Kidney capillary endothelial cell (primary cell): Measurements from ENCODE around the gene CBX8.
"Not testable (repeated sequence)": the region's sequence is repeated elsewhere in the genome, so short reads cannot be mapped to it uniquely, and the experiment has no call there.

ENCODE experiments used
- DNase-seq: peaks from one replicate; pipeline ENCODE4 v3.0.0-alpha.2; 2018; ENCODE audit warnings: low spot score

CBX8 gene

DNA sequence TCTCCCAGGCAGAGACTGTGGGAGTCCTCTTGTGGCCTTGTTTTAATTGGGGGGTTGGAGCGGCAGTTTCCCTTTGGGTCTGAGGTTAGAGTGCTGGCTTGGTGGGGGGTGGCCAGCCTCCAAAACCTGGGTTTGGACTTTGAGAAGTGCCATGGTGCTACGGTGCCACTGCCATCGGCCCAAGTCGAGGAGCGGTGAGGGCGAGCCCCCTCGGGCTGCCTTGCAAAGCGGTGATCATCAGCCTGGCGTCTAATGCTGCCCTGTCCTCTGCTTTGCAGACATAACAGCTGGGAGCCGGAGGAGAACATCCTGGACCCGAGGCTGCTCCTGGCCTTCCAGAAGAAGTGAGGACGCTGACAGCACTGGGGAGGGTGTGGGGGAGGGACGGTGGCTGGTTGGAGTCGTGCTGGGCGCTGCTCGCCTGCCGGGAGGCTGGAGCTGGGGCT lies 17.8 kb downstream of the CBX8 start:
- no peak for DNase-seq

DNA sequence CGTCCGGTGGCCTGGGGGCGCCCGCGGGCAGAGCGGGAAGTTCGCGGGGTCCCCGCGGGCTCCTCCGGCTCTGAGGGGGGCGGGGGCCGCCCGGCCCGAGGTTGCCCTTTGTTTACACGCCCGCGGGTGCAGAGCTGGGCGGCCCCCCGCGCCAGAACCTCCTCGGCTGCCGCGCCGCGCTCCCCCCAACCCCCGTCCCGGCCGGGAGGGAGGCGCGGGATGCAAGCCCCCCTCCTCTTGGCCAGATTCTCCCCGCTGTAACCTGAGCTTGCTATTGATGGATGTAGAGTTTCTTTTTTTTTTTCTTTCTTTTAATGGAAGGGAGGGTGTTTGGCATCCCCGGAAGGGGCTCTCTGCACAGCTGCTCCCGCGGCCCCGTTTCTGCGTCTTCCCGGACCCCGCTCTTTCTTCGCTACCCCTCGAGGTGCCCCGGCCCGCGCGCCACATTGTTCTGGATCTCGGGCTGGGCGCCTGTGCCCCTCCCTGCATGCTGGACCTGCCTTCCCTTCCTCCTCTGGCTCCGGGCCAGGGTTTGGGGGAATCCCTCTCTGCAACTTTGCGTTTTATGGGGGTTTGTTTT lies 18.3 kb downstream of the CBX8 start:
- DNase-seq, result no peak

DNA sequence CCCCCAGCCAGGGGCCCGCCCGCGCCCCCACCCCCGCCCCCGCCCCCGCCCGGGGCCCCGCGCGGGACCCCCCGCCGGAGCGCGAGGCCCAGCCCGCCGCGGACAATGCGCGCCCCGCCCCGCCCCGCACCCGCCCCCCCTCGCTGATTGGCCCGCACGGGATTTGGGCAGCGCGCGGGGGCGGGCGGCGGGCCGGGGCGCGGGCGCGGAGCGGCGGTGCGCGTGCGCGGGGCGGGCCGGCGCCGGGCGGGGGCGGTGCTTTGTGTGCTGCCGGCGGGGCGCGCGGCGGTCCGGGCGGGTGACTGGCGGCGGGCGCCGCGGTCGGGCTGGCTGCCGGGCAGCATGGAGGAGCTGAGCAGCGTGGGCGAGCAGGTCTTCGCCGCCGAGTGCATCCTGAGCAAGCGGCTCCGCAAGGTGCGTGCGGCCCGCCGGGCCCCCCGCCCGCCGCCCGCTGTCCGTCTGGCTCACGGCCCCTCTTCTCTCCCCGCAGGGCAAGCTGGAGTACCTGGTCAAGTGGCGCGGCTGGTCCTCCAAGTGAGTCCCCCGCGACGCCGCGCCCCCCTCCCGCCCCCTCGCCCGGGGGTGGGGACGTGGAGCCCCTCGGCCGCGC lies 18.9 kb downstream of the CBX8 start, which contains the start of gene CBX2:
TSS of gene CBX2 (plus strand) at position 255 of the 610 bp plus-strand sequence. CDS start at position 343, 88 bp downstream.
- peak; percentile 66 for DNase-seq

DNA sequence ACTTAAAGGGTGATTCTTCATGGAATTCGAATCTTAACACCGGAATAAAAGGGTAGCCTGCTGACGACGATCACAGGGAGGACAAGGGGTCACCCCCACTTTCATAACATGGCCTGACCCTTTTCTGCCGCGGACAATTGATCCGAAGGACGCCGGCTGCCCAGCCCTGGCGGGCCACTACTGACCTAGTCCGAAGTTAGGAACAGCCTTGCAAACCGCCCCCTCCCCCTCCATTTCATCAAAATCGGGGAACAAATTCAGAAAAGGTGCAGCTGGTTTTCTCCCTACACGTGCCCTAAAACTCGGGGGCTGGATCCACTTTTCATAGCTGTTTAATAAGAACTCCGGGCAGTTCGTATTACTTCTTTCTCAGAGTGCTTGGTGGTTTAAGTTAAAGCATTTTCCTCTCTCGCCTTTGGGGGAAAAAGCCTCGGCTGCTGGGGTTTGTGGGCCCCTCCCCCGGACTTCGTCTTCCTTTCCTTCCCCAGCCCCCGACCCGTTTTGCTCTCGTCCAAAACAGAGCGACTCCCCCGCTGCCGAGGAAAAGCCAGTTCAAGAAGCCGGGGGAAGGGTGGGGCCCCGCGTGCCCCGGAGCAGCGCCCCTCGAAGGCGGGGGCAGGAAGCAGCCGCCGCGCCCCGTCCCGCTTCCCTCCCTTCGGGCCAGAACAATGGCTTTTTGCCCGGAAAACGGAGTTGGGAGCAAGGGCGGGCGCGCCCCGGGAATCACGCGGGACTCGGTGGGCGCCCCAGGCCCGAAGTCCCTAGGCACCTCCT lies 19.6 kb downstream of the CBX8 start:
- DNase-seq, result peak; percentile 50

DNA sequence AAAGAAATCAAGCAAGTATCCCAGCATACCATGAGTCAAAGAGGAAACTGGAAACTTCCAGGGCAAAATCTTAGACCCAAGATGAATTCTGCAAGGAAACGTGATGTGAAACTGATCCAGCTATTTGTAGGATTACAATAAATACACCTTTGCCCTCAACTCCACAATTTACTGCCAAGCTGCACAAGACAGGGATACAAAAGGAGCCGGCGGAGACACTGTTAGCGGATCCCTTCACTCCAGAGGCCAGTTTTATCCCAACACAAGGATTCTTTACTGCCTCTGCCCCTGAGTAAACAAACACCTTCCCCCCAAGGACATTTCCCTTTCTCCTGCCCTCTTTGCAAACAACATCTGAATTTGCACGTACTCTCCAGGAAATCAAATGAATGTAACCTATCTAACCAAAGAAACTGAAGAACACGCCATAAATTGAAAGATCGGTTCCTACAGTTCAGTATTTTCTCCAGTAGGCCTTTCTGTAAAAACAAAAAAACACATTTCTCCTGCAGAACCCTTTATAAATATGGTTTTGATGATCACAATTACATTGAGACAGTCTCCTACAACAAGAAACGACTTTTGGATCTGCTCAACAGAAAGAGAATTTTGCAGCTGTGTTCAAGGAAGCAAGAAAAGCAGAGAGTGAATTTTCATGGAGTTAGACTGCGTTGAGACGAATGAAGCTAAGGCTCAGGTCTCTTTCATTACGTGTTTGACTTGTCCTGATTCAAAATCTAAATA lies 20.3 kb downstream of the CBX8 start:
- no peak for DNase-seq

DNA sequence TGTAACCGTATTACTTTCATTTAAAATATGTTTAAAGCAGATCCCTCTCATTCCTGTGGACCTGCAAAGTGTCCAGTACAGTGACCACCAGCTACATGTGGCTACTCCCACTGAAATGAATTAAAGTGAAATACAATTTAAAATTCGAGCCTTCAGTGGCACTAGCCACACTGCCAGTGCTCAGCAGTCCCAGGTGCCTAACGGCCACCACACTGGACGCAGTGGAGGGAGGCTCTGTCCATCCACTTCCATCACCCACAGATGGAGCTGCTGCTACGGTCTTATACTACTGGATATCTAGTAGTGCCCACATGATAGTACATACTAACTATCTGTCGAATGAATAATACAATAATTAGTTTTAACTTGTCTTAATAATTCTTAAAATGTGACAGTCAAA lies 21.2 kb downstream of the CBX8 start:
- DNase-seq, result no peak

DNA sequence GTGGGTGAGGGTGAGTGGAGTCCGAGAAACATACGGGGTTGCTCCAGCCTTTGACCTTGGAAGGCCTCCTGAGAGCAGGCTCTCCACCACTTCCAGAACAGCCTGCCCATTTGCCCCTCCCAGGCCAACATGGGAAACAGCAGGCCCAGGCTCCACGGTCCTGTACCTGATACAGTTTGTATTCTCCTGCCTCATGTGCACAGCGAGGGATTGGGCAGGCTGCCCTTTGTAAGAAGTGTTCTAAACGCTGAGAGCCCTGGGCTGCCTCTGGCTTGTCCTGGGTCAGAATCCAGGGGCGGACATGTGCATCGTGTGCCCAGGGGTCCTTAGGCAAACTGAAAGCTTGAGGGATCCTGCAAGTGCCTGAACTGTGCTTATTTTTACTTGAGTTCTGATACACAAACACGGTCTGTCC lies 22.3 kb downstream of the CBX8 start:
- DNase-seq, result no peak

DNA sequence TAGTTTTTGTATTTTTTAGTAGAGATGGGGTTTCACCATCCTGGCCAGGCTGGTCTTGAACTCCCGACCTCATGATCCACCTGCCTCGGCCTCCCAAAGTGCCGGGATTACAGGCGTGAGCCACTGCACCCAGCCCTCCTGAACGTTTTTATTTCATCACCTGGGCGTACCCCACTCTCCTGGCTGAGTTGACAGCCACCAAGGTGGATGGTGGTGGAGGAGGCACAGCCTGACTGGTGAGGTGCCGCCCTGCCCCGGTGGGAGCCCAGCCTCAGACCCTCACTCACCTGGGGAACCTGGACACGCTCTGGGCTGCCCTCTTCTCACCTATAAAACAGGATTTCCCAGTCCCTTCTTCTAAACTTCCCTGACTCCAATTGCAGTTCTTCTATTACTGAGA lies 24.2 kb downstream of the CBX8 start:
- DNase-seq, result not testable (repeated sequence)

DNA sequence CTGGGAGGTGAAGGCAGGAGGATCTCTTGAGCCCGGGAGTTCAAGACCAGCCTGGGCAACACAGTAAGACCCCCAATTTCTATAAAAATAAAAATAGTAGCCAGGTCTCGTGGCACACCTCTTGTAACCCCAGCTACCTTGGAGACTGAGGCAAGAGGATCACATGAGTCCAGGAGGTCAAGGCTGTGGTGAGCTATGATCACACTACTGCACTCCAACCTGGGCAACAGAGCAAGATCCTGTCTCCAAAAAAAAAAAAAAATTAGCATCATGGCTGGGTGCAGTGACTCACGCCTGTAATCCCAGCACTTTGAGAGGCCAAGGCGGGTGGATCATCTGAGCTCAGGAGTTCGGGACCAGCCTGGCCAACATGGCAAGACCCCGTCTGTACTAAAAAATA lies 25.6 kb downstream of the CBX8 start:
- DNase-seq, result no peak

DNA sequence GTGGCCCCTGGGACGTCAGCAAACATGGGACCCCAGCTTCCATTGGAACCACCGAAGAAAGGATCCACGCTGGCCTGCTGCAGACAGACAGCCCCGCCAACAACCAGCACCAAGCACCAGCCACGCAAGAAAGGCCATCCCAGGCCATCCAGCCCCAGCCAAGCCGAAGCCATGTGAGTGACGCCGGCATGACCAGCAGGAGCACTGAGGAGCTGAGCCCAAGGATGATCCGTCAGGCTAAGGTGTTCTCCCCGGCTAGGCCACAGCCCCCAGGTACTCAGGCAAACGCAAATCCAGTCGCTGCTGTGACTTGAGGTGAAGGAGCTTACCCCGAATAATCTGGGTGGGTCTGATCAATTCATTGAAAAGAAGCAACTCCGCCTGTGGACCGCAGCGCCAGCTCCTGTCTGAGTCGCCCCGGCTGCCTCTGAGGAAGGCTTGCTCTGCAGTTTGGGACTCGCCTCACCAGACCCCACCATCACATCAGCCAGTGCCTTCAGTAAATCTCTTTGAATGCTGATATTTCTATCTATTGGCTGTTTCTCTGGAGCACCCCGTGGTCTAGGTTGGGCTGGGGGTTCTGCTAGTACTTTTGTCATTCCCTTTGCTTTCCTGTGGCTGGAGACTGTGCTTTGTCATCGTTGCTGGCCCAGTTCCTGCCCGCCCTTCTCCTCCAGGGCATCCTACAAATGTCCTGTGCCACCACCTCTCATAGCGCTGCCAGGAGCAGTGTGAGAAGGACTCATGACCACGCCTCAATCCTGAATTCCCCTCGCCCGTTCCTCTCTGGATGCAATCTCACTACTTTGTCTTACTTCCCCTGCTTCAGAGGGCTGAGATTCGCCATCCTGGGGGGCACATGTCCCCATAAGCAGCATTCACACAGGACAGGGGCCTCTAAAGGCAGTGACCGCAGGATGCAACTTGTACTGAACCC lies 27.0 kb downstream of the CBX8 start:
- no peak for DNase-seq

DNA sequence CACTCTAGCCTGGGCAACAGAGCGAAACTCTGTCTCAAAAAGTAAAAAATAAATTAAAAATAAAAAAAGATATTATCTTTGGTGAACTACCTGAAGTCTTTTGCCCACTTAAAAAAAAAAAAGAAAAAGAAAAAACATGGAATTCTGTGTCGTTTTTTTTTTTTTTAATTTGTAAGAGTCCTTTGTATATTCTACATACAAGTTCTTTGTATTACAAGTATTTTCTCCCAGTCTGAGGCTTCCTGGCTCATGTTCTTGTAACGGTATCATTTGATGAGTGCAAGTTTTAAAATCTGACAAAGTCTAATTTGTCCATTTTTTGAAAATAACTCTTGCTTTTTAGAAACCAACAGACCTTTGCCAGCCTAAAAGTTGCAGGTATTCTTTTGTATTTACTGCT lies 31.2 kb downstream of the CBX8 start:
- DNase-seq, result no peak

DNA sequence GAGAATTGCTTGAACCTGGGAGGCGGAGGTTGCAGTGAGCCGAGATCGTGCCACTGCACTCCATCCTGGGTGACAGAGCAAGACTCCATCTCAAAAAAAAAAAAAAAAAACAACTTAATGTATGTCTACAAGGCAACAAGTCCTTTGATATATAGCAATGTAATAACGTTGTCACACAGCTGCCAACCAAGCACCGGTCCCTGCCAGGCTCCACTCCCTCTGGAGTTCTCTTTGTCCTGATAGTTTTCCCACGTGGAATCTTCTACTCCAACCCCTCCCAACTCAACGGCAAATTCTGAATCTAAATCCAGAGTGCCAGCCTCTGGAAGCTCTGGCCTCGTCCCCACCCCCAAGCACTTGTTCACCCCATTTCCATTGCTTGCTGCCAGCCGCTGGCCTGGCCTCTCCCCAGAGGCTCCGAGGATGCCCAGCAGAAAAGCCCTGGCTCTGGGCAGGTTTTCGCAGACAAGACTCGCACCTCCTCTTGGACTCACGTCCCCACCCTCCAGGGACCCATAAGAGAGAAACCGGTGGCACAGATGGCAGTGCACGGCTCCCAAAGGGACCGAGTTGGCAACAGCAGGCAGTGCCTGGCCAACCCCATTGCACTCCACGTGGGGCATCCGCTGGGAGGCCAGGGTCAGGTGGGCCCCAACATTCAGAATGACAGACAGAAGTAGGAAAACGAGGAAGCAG lies 34.8 kb downstream of the CBX8 start:
- DNase-seq, result no peak

DNA sequence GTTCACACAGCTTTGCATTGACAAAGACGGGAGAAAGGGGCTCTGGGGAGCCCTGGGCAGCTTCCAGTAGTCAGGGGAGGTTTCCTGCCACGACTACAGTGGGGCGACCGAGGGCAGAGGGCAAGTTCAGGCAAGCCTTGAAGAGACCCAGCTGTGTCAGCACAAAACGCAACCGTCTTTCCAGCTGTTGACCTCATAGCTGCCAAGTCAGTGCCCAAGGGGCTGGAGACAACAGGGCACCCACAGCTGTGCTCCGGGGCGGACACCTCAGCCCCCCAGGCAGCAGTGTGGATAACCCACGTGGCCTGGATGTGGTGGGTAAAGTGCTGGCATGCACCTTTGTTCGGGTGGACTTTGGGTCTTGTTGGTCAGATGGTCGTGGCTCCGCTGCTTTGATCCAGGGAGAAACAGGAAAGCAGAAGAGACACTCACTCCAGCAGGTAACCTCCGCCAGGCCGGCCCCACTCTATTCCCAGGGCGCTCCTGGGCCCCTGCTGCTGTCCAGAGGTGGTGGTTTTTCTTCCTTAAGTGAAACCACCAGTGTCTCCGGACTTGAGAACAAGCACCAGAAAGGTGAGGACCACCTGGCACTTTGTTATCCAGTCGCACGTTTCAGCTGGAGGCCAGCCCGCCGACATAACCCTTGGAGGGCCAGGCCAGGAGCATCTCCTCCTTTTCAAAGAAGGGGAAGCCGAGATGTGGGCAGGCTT lies 36.5 kb downstream of the CBX8 start:
- no peak for DNase-seq

DNA sequence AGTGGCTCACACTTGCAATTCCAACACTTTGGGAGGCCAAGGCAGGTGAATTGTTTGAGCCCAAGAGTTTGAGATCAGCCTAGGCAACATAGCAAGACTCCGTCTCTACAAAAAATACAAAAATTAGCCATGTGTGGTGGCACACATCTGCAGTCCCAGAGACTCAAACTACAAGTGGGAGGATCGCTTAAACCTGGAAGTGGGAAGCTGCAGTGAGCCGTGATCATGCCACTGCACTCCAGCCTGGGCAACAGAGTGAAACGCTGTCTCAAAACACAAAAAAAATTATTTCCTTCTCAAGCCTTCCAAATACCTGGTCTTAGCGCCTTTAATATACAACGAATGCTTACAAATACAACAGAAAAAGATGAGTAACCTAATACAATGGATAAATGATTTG lies 38.6 kb downstream of the CBX8 start:
- DNase-seq, result no peak

DNA sequence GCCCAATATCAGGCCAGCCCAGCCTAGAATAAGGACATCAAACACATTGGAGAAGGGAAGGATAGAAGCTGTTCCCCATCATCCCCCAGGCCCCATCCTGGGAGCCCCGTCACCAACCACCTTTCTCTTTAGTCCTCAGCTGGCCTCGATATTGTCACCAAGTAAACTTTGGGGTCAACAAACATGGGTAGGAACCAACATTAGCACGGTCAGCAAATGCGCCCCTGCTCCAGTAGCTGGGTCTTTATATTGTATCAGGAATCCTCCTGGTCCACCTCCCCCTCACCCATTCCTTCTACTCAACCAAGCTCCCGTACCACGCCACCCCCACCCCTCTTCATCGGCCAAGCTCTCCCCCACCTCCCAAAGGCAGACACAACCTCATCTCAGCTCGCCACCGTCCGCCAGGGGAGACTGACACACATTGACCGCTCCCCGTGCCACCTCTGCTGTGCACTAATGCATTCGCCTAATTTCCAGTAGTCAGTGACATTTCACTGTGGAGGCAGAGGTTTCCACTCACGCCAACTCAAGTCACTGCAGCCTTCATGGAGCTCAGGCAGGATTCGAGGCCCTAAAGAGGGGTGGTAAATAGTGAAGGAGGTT lies 39.6 kb downstream of the CBX8 start:
- no peak for DNase-seq

DNA sequence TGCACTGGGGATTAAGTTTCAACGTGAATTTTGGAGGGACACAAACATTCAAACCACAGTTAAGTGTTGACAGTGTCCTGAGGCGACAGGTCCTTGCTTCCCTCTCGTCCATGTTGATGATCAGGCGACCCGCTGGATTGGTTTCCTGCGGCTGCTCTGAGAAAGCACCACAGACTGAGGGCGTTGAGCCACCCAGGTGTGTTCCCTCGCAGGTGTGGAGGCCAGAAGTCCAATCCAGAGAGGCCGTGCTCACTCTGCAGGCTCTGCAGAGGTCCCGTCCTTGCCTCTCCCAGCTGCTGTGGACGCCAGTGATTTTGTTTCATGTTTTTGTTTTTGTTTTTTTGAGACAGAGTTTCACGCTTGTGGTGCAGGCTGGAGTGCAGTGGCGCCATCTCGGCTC lies 41.3 kb downstream of the CBX8 start:
- DNase-seq, result no peak

DNA sequence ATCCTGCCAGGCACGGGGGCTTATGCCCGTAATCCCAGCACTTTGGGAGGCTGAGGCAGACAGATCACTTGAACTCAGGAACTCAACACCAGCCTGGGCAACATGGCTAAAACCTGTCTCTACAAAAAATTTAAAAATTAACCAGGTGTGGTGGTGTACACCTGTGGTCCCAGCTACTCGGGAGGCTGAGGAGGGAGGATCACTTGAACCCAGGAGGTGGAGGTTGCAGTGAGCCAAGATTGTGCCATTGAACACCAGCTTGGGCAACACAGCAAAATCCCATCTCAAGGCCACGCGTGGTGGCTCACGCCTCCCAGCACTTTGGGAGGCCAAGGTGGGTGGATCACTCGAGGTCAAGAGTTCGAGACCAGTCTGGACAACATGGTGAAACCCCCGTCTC lies 42.0 kb downstream of the CBX8 start:
- not testable (repeated sequence) for DNase-seq

DNA sequence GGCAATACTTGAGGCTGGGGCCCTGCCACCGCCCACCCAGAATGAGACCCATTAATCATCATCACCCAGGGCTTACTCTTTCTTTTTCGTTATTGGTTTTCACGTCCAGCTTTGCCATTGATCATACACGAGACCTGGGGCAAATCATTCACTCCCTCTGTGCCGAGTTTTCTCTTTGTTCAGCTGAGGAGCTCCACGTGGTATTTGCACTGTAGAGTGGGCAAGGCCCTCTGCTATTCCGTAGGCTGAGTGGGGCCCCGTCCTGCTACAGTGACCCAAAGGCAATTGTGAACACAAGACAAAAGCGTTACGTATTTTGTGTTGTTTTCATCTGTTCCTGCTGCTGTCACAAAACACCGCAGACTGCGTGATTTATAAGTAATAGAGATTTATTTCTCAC lies 42.5 kb downstream of the CBX8 start:
- DNase-seq, result no peak

DNA sequence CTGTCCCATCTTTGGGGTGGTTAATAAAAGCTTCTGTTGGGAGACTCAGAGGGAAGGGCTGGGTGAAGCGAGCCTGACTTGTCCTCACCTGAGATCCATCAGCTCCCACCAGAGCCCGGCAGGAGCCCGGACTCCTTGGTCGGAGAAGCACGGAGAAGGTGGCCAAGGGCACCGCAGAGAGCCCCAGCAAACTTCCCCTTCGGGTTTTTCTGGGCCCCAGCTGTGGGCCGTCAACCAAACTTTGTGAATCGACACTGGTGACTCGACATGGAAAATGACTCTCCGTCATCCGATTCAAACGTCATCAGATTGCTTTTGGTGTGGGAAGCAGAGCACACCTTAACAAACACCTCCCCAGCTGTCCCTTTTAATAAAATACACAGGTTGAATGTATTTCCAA lies 44.7 kb downstream of the CBX8 start:
- no peak for DNase-seq
